ENCODE data around the gene CNDP2.
"Not testable (repeated sequence)": the region's sequence is repeated elsewhere in the genome, so short reads cannot be mapped to it uniquely, and the experiment has no call there.

Gene CNDP2

GRCh38 chr18:74541703-74542555, 45.8 kb downstream of the CNDP2 start:
- no peak for DNase-seq

GRCh38 chr18:74544898-74545297, 48.7 kb downstream of the CNDP2 start:
- DNase-seq: no peak

GRCh38 chr18:74546007-74546406, 49.8 kb downstream of the CNDP2 start:
- DNase-seq: no peak

GRCh38 chr18:74546751-74547530, 50.8 kb downstream of the CNDP2 start:
- DNase-seq: peak; percentile 10

- no peak for DNase-seq
These were observed 51.7 kb downstream of the CNDP2 start for GRCh38 chr18:74547860-74548259.

- DNase-seq: no peak
These were observed 53.5 kb downstream of the CNDP2 start for GRCh38 chr18:74549591-74550104.

GRCh38 chr18:74550886-74551285, 54.7 kb downstream of the CNDP2 start:
- no peak for DNase-seq

- no peak for DNase-seq
These were observed 55.3 kb downstream of the CNDP2 start for GRCh38 chr18:74551452-74551851.

GRCh38 chr18:74551936-74552555, 55.9 kb downstream of the CNDP2 start:
- DNase-seq: peak; percentile 35

- DNase-seq: no peak
These were observed 60.0 kb downstream of the CNDP2 start for GRCh38 chr18:74556126-74556525.

GRCh38 chr18:74558096-74558495, 61.9 kb downstream of the CNDP2 start:
- no peak for DNase-seq

GRCh38 chr18:74562131-74562730, 66.1 kb downstream of the CNDP2 start:
- no peak for DNase-seq

GRCh38 chr18:74562775-74563174, 66.6 kb downstream of the CNDP2 start:
- no peak for DNase-seq

GRCh38 chr18:74563999-74564398, 67.8 kb downstream of the CNDP2 start:
- no peak for DNase-seq

- DNase-seq: not testable (repeated sequence)
These were observed 69.0 kb downstream of the CNDP2 start for GRCh38 chr18:74565164-74565563.

GRCh38 chr18:74565993-74566392, 69.8 kb downstream of the CNDP2 start:
- DNase-seq: not testable (repeated sequence)

- DNase-seq: no peak
These were observed 71.7 kb downstream of the CNDP2 start for GRCh38 chr18:74567822-74568221.

- DNase-seq: no peak
These were observed 73.2 kb downstream of the CNDP2 start for GRCh38 chr18:74569401-74569800.

GRCh38 chr18:74570266-74570665, 74.1 kb downstream of the CNDP2 start:
- DNase-seq: no peak

- no peak for DNase-seq
These were observed 75.9 kb downstream of the CNDP2 start for GRCh38 chr18:74571895-74572680.

- no peak for DNase-seq
These were observed 76.9 kb downstream of the CNDP2 start for GRCh38 chr18:74573053-74573452.
